ENCODE results near the gene PPP3CA.

PPP3CA gene

GRCh38 chr4:101283434-101283833 is 63.9 kb downstream of the PPP3CA start:
- DNase-seq, result no peak
- H3K9me3 ChIP-seq, result no peaks in the 10 kb centered on the region
- no peak overlapping the region for H3K4me3 ChIP-seq
- H3K36me3 ChIP-seq, result no peaks in the 10 kb centered on the region
- H3K27ac ChIP-seq, result no peak overlapping the region
- intact Hi-C loops (cut with DNase I; ENCODE audit: low total_unique reads), result no loop called here
- H3K4me1 ChIP-seq, result peaks cover 0 to 23% (median 13%) of the 10 kb centered on the region in 4 donors
- H3K27me3 ChIP-seq, result no peaks in the 10 kb centered on the region
- TF ChIP-seq CTCF (IDR thresholded peaks at IDR 0.05), result no peak

GRCh38 chr4:101282076-101282844 is 65.1 kb downstream of the PPP3CA start:
- Histone ChIP-seq H3K4me3 (no peak overlapping the region), H3K4me1 (peaks cover 0 to 22% (median 9%) of the 10 kb centered on the region in 4 donors)

GRCh38 chr4:101280866-101281600 is 66.3 kb downstream of the PPP3CA start:
- H3K27me3 ChIP-seq, result no peaks in the 10 kb centered on the region
- no peak overlapping the region for H3K27ac ChIP-seq
- no peaks in the 10 kb centered on the region for H3K36me3 ChIP-seq
- TF ChIP-seq CTCF (IDR thresholded peaks at IDR 0.05), result no peak
- H3K9me3 ChIP-seq, result no peaks in the 10 kb centered on the region
- H3K4me1 ChIP-seq, result peaks cover 0 to 26% (median 6%) of the 10 kb centered on the region in 4 donors
- intact Hi-C loops (cut with DNase I; ENCODE audit: low total_unique reads), result no loop called here
- no peak for DNase-seq
- H3K4me3 ChIP-seq, result no peak overlapping the region

More at GRCh38 chr4:101282076-101282844, 65.1 kb downstream of the PPP3CA start:
- intact Hi-C loops (cut with DNase I; ENCODE audit: low total_unique reads), result no loop called here
- no peaks in the 10 kb centered on the region for H3K36me3 ChIP-seq
- H3K27ac ChIP-seq, result no peak overlapping the region
- no peak for TF ChIP-seq CTCF (IDR thresholded peaks at IDR 0.05)
- H3K9me3 ChIP-seq, result no peaks in the 10 kb centered on the region
- DNase-seq, result peak in 1 of 2 donors; percentile 28
- H3K27me3 ChIP-seq, result no peaks in the 10 kb centered on the region

GRCh38 chr4:101279377-101279871 is 67.9 kb downstream of the PPP3CA start:
- H3K4me3 ChIP-seq, result no peak overlapping the region
- no peaks in the 10 kb centered on the region for H3K9me3 ChIP-seq
- intact Hi-C loops (cut with DNase I; ENCODE audit: low total_unique reads), result no loop called here
- DNase-seq, result peak in 1 of 2 donors; percentile 42
- no peaks in the 10 kb centered on the region for H3K36me3 ChIP-seq
- peaks cover 0 to 33% (median 4%) of the 10 kb centered on the region in 4 donors for H3K4me1 ChIP-seq
- TF ChIP-seq CTCF (IDR thresholded peaks at IDR 0.05), result no peak
- no peaks in the 10 kb centered on the region for H3K27me3 ChIP-seq
- H3K27ac ChIP-seq, result no peak overlapping the region

GRCh38 chr4:101277671-101278070 is 69.7 kb downstream of the PPP3CA start:
- H3K27ac ChIP-seq, result no peak overlapping the region
- no peaks in the 10 kb centered on the region for H3K9me3 ChIP-seq
- H3K27me3 ChIP-seq, result no peaks in the 10 kb centered on the region
- no peaks in the 10 kb centered on the region for H3K36me3 ChIP-seq
- DNase-seq, result no peak
- H3K4me3 ChIP-seq, result no peak overlapping the region
- peaks cover 0 to 26% (median 0%) of the 10 kb centered on the region in 4 donors for H3K4me1 ChIP-seq
- no peak for TF ChIP-seq CTCF (IDR thresholded peaks at IDR 0.05)
- intact Hi-C loops (cut with DNase I; ENCODE audit: low total_unique reads), result no loop called here

Data from tibial artery (tissue), 4 donors.